Subcutaneous adipose tissue (tissue), 4 donors: Measurements from ENCODE around the gene LRRC8E. TPM values are rescaled to one million over a fixed set of nuclear protein-coding genes. Genes with fewer than 3 reads are reported as not detected.

Experiments used
- total RNA-seq, 4 donors: library from RNA; depleted of rRNA; stranded (reverse); fragments of >200 nt; gene quantifications; one replicate each; pipeline ENCODE4 v1.1.0, GENCODE V29; 2016
- TF ChIP-seq, protein P1 (sequence below): fragments of 450-650 bp; IDR thresholded peaks from one replicate; pipeline ENCODE4 v1.5.1; 2016; ENCODE audit warnings: low read depth, mild to moderate bottlenecking, control low read depth, antibody characterized with exemption, moderate library complexity

LRRC8E gene
- total RNA-seq, 4 donors from 2014 or later: 0.19 to 1.5 (median 0.50) TPM

DNA sequence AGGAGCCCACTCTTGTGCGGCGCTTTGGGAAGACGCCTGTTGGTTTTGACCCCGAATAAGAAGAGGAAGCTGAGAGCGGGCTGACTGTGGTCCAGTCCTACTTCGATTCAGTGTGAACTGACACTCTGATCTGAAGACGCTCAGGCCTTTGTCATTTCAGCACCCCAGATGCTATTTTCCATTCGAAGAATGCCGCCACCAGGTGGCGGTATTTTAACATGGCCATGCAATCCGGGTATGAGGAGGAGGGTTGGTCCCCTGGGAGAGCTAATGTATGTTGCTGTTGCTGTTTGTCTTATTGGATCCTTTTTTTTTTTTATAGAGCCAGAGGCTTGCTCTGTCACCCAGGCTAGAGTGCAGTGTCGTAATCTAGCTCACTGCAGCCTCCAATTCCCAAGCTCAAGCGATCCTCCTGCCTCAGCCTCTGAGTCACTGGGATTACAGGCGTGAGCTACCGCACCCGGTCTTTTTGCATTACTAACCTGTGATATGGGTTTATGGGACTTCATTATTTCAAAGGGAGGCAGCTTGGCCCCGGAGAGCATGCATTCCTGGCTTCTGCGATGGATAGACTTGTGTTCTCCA, 56.0 kb downstream of the LRRC8E start:
- TF ChIP-seq, protein P1, sequence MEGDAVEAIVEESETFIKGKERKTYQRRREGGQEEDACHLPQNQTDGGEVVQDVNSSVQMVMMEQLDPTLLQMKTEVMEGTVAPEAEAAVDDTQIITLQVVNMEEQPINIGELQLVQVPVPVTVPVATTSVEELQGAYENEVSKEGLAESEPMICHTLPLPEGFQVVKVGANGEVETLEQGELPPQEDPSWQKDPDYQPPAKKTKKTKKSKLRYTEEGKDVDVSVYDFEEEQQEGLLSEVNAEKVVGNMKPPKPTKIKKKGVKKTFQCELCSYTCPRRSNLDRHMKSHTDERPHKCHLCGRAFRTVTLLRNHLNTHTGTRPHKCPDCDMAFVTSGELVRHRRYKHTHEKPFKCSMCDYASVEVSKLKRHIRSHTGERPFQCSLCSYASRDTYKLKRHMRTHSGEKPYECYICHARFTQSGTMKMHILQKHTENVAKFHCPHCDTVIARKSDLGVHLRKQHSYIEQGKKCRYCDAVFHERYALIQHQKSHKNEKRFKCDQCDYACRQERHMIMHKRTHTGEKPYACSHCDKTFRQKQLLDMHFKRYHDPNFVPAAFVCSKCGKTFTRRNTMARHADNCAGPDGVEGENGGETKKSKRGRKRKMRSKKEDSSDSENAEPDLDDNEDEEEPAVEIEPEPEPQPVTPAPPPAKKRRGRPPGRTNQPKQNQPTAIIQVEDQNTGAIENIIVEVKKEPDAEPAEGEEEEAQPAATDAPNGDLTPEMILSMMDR: no peak

DNA sequence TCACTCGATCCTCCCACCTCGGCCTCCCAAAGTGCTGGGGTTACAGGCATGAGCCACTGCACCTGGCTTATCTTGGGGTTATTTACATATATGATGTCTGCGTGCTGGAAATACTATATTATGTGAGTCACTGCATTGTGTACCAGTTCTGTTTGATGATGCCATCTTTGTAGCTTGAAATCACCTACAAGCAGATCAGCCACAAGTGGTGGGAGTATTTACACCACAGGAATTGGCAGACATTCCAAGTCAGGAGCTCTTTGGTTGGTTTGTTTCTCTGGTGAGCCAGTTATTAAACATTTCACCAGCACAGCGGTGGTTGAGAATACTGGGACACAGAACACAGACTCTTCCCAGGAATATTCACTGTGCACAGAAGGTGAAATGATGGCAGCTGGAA, 59.6 kb downstream of the LRRC8E start:
- TF ChIP-seq, protein P1: no peak

Other genes starting within 250 kb of the LRRC8E start
- 1 to 10 TPM in 2 of 4 donors, not detected in 2; 1.5 to 1.8 TPM for gene RETN, start 219.5 kb upstream of the LRRC8E start, total RNA-seq
- gene MCEMP1, start 211.4 kb upstream of the LRRC8E start, total RNA-seq: 1 to 10 TPM in 3 of 4 donors, not detected in 1; 1.1 to 8.5 (median 1.3) TPM
- gene TRAPPC5, start 207.7 kb upstream of the LRRC8E start, total RNA-seq: 100 to 1,000 TPM in 1 of 4 donors, 10 to 100 TPM in 3; 59.9 to 114 (median 72.2) TPM
- gene FCER2, start 186.4 kb upstream of the LRRC8E start, total RNA-seq: under 1 TPM in 3 of 4 donors, not detected in 1; 0.49 to 0.88 (median 0.68) TPM
- 1 to 10 TPM; 1.7 to 4.0 (median 3.1) TPM for gene CLEC4G, start 156.4 kb upstream of the LRRC8E start, total RNA-seq
- gene CD209, start 141.0 kb upstream of the LRRC8E start, total RNA-seq: 10 to 100 TPM; 17.5 to 24.8 (median 21.8) TPM
- not detected for gene CLEC4M, start 125.3 kb upstream of the LRRC8E start, total RNA-seq
- gene EVI5L, start 58.3 kb upstream of the LRRC8E start, total RNA-seq: 10 to 100 TPM in 2 of 4 donors, 1 to 10 TPM in 2; 6.3 to 12.1 (median 9.9) TPM
- not detected for gene PRR36, start 14.1 kb upstream of the LRRC8E start, total RNA-seq
- gene MAP2K7, start 15.4 kb downstream of the LRRC8E start, total RNA-seq: 10 to 100 TPM in 3 of 4 donors, 1 to 10 TPM in 1; 9.9 to 16.2 (median 12.4) TPM
- gene TGFBR3L, start 26.3 kb downstream of the LRRC8E start, total RNA-seq: not detected
- gene SNAPC2, start 31.8 kb downstream of the LRRC8E start, total RNA-seq: 10 to 100 TPM in 1 of 4 donors, 1 to 10 TPM in 3; 6.4 to 13.0 (median 9.4) TPM
- under 1 TPM in 3 of 4 donors, not detected in 1; 0.66 to 0.94 (median 0.68) TPM for gene CTXN1, start 37.6 kb downstream of the LRRC8E start, total RNA-seq
- gene TIMM44, start 55.2 kb downstream of the LRRC8E start, total RNA-seq: 10 to 100 TPM; 31.6 to 44.1 (median 38.0) TPM
- gene ELAVL1, start 117.1 kb downstream of the LRRC8E start, total RNA-seq: 10 to 100 TPM; 17.8 to 30.7 (median 26.1) TPM
- gene CCL25, start 164.2 kb downstream of the LRRC8E start, total RNA-seq: not detected